ENCODE measurements around the gene SLC25A19. TPM values are rescaled to one million over a fixed set of nuclear protein-coding genes. Genes with fewer than 3 reads are reported as not detected.

Gene SLC25A19
- total RNA-seq, 6 donors from 2014 or later, result 21.9 to 37.0 (median 23.9) TPM

GRCh38 chr17:75249564-75249963 lies 39.7 kb downstream of the SLC25A19 start:
- Histone ChIP-seq H3K27ac (peak overlapping the region in 2 of 4 donors; percentile 1 to 22), H3K27me3 (no peaks in the 10 kb centered on the region), H3K4me3 (no peak overlapping the region), H3K9me3 (no peaks in the 10 kb centered on the region), H3K4me1 (peaks cover 4 to 35% (median 10%) of the 10 kb centered on the region in 4 donors), H3K36me3 (peaks cover 6 to 30% (median 21%) of the 10 kb centered on the region in 4 donors)
- TF ChIP-seq CTCF (IDR thresholded peaks at IDR 0.05), result no peak
- TF ChIP-seq EP300 (IDR thresholded peaks at IDR 0.05), result no peak
- TF ChIP-seq POLR2A (IDR thresholded peaks at IDR 0.05), result no peak
- no peak for TF ChIP-seq POLR2AphosphoS5 (IDR thresholded peaks at IDR 0.05)
- 75 to 79% methylated on average over 4 of the region's 4 CpGs for WGBS, 2 donors
- ATAC-seq (ENCODE audit: low FRiP score in 2 of 2) (no peak), DNase-seq (no peak)

GRCh38 chr17:75246404-75246803 lies 42.8 kb downstream of the SLC25A19 start:
- ATAC-seq (ENCODE audit: low FRiP score in 2 of 2) (no peak), DNase-seq (no peak)
- no peak overlapping the region for H3K27ac ChIP-seq
- H3K36me3 ChIP-seq, result peaks cover 18 to 61% (median 52%) of the 10 kb centered on the region in 4 donors
- no peak overlapping the region for H3K4me3 ChIP-seq
- WGBS, 2 donors, result 95 to 96% methylated on average over 7 to 12 of the region's 12 CpGs
- peaks cover 4 to 29% (median 10%) of the 10 kb centered on the region in 4 donors for H3K4me1 ChIP-seq
- H3K27me3 ChIP-seq, result no peaks in the 10 kb centered on the region
- H3K9me3 ChIP-seq, result no peaks in the 10 kb centered on the region
- TF ChIP-seq POLR2A (IDR thresholded peaks at IDR 0.05) (no peak), POLR2AphosphoS5 (IDR thresholded peaks at IDR 0.05) (no peak), EP300 (IDR thresholded peaks at IDR 0.05) (no peak), CTCF (IDR thresholded peaks at IDR 0.05) (no peak)

- no peak for ATAC-seq (ENCODE audit: low FRiP score in 2 of 2)
- WGBS, 2 donors, result 85 to 94% methylated on average over 6 of the region's 6 CpGs
- Histone ChIP-seq H3K4me3 (no peak overlapping the region), H3K27me3 (no peaks in the 10 kb centered on the region), H3K9me3 (no peaks in the 10 kb centered on the region), H3K27ac (no peak overlapping the region), H3K4me1 (peaks cover 2 to 21% (median 4%) of the 10 kb centered on the region in 4 donors), H3K36me3 (peaks cover 31 to 75% (median 66%) of the 10 kb centered on the region in 4 donors)
- TF ChIP-seq EP300 (IDR thresholded peaks at IDR 0.05) (no peak), CTCF (IDR thresholded peaks at IDR 0.05) (no peak), POLR2A (IDR thresholded peaks at IDR 0.05) (no peak), POLR2AphosphoS5 (IDR thresholded peaks at IDR 0.05) (no peak)
- no peak for DNase-seq
Measured at GRCh38 chr17:75245011-75245410, 44.2 kb downstream of the SLC25A19 start.

- no peak for ATAC-seq (ENCODE audit: low FRiP score in 2 of 2)
- 69 to 81% methylated on average over 21 to 22 of the region's 22 CpGs for WGBS, 2 donors
- peaks cover 38 to 83% (median 73%) of the 10 kb centered on the region in 4 donors for H3K36me3 ChIP-seq
Measured at GRCh38 chr17:75244133-75244866, 44.9 kb downstream of the SLC25A19 start.

More at GRCh38 chr17:75244133-75244866, 44.9 kb downstream of the SLC25A19 start:
- no peaks in the 10 kb centered on the region for H3K27me3 ChIP-seq
- H3K27ac ChIP-seq, result no peak overlapping the region
- H3K4me3 ChIP-seq, result no peak overlapping the region
- TF ChIP-seq CTCF (IDR thresholded peaks at IDR 0.05) (no peak), POLR2A (IDR thresholded peaks at IDR 0.05) (no peak), POLR2AphosphoS5 (IDR thresholded peaks at IDR 0.05) (no peak), EP300 (IDR thresholded peaks at IDR 0.05) (no peak)
- peak in 1 of 2 donors; percentile 72 for DNase-seq
- peaks cover 0 to 16% (median 0%) of the 10 kb centered on the region in 4 donors for H3K4me1 ChIP-seq
- no peaks in the 10 kb centered on the region for H3K9me3 ChIP-seq

All from upper lobe of left lung (tissue), 6 donors.